Measurements from ENCODE around the gene SRGAP3.

DNA sequence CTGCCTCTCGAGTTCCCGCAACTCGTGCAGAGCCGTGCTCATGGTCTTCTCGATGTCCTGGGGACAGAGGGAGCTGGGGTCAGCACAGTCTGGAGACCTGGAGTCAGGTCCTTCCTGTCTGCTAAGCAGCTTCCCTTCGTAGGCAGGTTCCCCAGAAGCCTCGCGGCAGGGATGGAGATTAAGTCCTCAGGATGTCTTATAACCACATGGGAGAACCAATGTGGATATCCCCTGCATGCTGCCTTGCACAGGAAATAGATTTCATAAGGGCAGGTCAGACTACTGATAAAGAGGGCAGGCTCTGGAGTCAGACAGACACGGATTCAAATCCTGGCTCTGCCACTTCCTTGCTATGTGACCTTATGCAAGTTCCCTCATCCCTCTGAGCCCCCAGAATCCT lies 263.6 kb downstream of the SRGAP3 start:
- TF ChIP-seq, protein P1, sequence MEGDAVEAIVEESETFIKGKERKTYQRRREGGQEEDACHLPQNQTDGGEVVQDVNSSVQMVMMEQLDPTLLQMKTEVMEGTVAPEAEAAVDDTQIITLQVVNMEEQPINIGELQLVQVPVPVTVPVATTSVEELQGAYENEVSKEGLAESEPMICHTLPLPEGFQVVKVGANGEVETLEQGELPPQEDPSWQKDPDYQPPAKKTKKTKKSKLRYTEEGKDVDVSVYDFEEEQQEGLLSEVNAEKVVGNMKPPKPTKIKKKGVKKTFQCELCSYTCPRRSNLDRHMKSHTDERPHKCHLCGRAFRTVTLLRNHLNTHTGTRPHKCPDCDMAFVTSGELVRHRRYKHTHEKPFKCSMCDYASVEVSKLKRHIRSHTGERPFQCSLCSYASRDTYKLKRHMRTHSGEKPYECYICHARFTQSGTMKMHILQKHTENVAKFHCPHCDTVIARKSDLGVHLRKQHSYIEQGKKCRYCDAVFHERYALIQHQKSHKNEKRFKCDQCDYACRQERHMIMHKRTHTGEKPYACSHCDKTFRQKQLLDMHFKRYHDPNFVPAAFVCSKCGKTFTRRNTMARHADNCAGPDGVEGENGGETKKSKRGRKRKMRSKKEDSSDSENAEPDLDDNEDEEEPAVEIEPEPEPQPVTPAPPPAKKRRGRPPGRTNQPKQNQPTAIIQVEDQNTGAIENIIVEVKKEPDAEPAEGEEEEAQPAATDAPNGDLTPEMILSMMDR (IDR thresholded peaks at IDR 0.05): no peak
- TF ChIP-seq POLR2A (IDR thresholded peaks at IDR 0.05): no peak
- TF ChIP-seq POLR2AphosphoS5 (IDR thresholded peaks at IDR 0.05): no peak
